Mucosa of stomach (tissue), 1 donor: ENCODE results near the gene SPATA31A7.
"Not testable (repeated sequence)": the region's sequence is repeated elsewhere in the genome, so short reads cannot be mapped to it uniquely, and the experiment has no call there.

ENCODE experiments used
- H3K27me3 ChIP-seq: one replicate; pipeline ENCODE4 v1.7.0; 2013; ENCODE audit warnings: mild to moderate bottlenecking, low read length; ENCODE audit not compliant: control insufficient read depth, insufficient read depth
- H3K36me3 ChIP-seq: one replicate; pipeline ENCODE4 v1.7.0; 2013; ENCODE audit warnings: low read length; ENCODE audit not compliant: control insufficient read depth, insufficient read depth
- H3K4me1 ChIP-seq: one replicate; pipeline ENCODE4 v1.7.0; 2013; ENCODE audit warnings: mild to moderate bottlenecking, low read length; ENCODE audit not compliant: control insufficient read depth, insufficient read depth
- H3K4me3 ChIP-seq: one replicate; pipeline ENCODE4 v1.7.0; 2013; ENCODE audit warnings: low read length
- H3K9ac ChIP-seq: one replicate; pipeline ENCODE4 v1.7.0; 2013; ENCODE audit warnings: mild to moderate bottlenecking, low read length, moderate library complexity
- H3K9me3 ChIP-seq: one replicate; pipeline ENCODE4 v1.7.0; 2013; ENCODE audit warnings: mild to moderate bottlenecking, low read length, moderate library complexity; ENCODE audit not compliant: control insufficient read depth
- donor health status: Pancreatic carcinoma.

Gene SPATA31A7

DNA sequence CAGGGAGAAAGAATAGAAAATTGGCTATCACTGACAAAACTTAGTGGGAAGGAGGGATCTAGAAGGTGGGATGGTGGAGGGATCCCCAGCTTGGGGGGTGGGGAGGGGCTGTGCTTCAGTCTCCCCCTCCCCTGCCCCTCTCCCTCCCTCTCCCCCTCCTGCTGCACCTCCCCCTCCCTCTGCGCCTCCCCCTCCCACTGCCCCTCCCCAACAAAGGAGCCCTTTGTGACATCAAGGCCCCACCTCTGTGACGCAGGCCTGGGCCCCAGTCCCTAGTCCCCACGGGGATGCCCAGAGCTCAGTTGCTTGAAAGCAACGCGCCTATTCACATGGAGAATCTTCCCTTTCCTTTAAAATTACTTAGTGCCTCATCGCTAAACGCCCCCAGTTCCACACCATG is at the start of gene SPATA31A7:
TSS of gene SPATA31A7 (plus strand) at position 301 of the 400 bp plus-strand sequence. CDS start at position 330, 29 bp downstream.
- not testable (repeated sequence) for H3K27me3 ChIP-seq, H3K4me1 ChIP-seq, H3K9me3 ChIP-seq

DNA sequence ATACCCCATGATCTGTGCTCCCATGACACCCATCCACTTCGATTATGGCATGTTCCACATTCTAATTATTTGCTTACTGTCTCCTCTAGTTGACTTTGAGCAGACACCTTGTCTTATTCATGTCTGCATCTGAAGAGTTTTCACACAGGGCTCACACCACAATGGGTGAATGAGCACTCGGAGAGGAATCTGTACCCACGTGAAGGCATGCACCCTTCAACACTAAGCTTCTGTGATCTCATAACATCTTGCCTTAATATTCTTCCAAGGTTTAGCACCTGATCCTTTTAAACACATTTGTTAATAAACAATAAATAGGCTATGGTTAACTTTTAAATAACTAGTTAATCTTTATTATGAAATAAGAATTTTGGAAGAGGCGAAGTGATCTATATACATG is 36.6 kb downstream of the SPATA31A7 start:
- H3K9ac ChIP-seq, H3K4me3 ChIP-seq, H3K27me3 ChIP-seq, H3K4me1 ChIP-seq, H3K9me3 ChIP-seq, H3K36me3 ChIP-seq: not testable (repeated sequence)

More for the DNA sequence above, at the start of gene SPATA31A7:
- not testable (repeated sequence) for H3K9ac ChIP-seq, H3K36me3 ChIP-seq, H3K4me3 ChIP-seq
